Stimulated activated CD8-positive, alpha-beta memory T cell treated with anti-CD3 and anti-CD28 coated beads, Interleukin-7, amount 100 ng/mL, for 4 hours (primary cell): ENCODE data around the gene LYRM7.
A peak's percentile ranks its signal among the peaks of the same experiment; 100 is the strongest.
"Not testable (repeated sequence)": the region's sequence is repeated elsewhere in the genome, so short reads cannot be mapped to it uniquely, and the experiment has no call there.

Source experiments
- DNase-seq, 2 donors: peaks; one replicate each; pipeline ENCODE4 v3.0.0-alpha.2; 2020; ENCODE audit warnings: low read depth in 2 of 2

Gene LYRM7

DNA sequence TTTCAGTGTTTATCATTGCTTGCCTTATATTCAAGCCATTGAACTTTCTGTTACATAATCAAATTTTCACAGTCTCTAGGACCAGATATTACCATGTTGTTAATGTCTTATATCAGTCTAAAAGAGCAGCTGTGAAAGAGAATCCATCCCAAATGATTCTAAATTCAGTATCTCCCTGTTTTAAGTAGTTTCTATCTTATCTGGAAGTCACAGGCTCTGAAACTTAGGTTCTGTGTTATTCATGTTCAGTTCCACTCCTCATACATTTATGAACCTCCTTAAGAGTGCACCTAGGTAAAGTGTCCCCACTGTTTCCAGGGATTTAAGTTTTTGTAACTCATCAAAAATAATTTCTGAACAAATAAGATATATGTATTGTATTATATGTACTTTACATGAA is 9.7 kb downstream of the LYRM7 start:
- DNase-seq, result no peak

DNA sequence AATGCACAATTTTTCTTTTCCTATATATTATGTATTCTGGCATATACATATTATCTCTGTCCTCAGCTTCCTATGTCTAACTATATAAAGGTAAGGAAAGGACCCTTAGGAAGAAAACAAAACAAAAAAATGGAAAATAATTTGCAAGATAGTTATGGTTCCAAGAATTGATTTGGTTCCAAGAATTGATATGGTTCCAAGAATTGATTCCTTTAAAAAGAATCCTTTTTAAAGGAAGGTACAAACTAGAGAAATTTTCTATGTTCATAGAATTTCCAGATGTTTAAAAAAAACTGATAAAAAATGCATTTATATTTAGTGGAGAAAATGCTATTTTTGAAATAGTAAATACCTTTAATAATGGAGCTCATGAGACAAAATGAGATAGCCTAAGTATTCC is 12.1 kb downstream of the LYRM7 start:
- no peak for DNase-seq

GRCh38 chr5:131185523-131186104 is 14.9 kb downstream of the LYRM7 start:
- no peak for DNase-seq

GRCh38 chr5:131186561-131187256 is 16.0 kb downstream of the LYRM7 start:
- DNase-seq, result no peak

DNA sequence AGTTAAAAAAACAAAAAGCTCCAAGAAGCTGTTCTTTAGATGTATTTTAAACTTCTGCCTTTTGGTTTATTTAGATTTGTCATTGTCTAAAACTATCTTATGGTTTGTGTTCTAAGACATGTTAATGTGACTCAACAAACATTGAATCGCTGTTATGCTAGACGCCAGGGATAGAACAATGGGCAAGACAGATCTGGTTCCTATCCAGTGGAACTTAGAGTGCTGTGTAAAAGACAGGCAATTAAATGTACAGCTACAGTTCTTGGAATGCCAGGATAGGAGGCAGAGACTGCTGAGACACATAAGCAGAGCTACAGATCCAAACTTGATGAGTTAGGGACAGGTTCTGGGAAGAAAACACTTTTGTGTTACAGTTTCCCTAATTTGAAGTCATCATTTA is 22.4 kb downstream of the LYRM7 start:
- no peak for DNase-seq

DNA sequence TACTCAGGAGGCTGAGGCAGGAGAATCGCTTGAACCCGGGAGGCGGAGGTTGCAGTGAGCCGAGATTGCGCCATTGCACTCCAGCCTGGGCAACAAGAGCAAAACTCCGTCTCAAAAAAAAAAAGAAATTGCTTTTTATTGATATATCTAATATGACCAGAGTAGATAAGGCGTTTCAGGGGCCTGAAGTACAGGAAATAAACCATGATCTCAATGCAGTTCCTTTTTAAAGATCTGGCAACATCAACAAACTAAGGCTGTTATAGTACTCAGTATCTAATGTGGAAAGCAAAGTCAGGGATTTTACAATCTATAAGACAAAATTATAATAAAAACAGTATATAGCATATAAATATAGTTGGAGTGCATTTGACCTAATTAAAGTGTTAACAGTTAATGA is 23.2 kb downstream of the LYRM7 start:
- not testable (repeated sequence) for DNase-seq

DNA sequence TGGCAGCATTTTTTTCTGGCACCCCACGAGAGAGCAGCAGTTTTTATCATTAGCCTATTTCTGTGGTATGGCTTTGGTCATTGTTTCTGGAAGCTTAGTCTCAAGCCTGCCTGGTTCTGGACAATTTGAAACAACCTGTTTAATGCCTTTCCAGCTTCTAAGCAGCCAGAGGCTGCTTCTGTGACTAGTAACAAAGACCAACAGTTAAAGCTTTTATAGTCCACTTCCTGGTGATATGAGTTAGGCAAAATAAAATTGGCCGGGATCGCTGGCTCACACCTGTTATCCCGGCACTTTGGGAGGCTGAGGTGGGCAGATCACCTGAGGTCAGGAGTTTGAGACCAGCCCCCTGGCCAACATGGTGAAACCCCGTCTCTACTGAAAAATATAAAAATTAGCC is 24.0 kb downstream of the LYRM7 start:
- DNase-seq, result no peak

DNA sequence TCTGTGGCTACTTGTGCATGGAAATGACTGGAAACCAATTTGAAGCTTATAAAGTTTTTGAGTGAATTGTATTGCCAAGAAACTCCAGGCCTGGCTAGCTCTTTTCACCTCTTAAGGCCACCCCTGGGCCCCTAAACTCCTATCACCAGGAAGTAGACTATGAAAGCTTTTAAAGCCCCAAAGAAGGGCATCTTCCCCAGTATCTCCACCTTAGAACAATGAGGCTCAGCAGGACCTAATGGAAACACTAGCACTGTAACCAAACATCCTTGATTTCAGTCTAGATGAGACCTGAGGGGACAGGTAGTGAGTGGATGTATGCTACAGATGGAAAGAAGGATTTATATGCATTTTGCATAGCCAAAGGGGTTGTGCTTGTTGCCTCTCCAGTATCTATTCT is 25.0 kb downstream of the LYRM7 start:
- DNase-seq, result no peak

GRCh38 chr5:131196331-131196730 is 25.6 kb downstream of the LYRM7 start:
- no peak for DNase-seq

DNA sequence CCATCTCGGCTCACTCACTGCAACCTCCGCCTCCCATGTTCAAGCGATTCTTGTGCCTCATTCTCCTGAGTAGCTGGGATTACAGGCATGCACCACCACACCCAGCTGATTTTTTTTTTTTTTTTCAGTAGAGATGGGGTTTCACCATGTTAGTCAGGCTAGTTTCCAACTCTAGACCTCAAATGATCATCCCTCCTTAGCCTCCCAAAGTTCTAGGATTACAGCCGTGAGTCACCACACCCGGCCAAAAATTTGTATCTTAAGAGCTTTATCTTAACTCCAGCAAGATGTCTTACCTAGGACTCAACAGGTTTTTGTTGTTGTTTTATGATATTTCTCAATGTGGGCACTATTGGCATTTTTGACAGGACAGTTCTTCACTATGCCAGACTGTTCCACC is 27.9 kb downstream of the LYRM7 start:
- DNase-seq, result no peak

DNA sequence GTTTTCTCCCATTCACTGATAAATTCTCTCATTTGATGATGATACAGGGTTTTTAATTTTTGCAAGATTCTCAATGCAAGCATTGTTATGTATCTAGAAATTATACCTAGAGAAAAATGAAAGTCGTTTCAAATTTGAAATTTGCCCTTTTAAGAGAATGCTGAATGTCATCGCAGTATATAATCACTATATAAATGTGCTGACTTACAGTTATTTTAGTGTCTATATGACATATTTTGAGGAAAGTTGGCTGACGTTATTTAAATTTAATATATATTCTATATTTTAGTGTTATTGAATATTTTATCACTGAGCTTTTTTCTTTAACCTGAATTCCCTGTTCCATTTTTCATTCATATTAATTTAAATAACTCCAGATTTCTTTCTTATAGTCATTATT is 29.8 kb downstream of the LYRM7 start:
- no peak for DNase-seq

DNA sequence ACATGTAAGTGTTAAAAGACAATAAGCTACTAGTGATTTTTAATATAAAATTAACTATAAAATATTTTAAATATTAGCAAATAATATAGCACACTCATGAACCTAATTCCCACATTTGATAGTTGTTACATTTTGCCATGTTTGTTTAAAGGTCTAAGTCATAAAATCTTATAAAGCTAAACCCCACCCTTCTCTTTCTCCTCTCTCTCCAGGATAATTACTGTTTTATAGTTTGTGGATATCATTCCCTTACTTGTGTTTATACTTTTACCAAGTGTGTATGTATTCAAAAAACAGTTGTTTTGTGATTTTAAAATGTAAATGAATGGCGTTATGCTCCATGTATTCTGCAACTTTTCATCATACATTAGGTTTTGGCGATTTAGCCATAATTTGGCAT is 34.2 kb downstream of the LYRM7 start:
- DNase-seq, result no peak

DNA sequence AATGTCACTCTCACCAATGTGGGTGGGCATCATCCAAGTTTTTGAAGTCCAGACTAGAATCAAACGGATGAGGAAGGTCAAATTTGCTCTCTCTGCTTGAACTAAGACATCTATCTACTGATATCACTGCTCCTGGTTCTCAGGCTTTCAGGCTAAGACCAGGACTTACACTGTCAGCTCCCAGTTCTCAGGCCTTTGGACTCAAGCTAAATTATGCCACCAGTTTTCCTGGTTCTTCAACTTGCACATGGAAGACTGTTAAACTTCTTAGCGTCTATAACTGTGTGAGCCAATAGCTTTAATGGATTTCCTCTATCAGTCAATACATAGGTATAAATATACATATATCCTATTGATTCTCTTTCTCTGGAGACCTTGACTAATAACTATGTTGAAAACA is 35.3 kb downstream of the LYRM7 start:
- DNase-seq, result no peak

- DNase-seq, result no peak
Observed at GRCh38 chr5:131206772-131207171, 36.0 kb downstream of the LYRM7 start.

GRCh38 chr5:131209175-131209505 is 38.4 kb downstream of the LYRM7 start:
- DNase-seq, result no peak

DNA sequence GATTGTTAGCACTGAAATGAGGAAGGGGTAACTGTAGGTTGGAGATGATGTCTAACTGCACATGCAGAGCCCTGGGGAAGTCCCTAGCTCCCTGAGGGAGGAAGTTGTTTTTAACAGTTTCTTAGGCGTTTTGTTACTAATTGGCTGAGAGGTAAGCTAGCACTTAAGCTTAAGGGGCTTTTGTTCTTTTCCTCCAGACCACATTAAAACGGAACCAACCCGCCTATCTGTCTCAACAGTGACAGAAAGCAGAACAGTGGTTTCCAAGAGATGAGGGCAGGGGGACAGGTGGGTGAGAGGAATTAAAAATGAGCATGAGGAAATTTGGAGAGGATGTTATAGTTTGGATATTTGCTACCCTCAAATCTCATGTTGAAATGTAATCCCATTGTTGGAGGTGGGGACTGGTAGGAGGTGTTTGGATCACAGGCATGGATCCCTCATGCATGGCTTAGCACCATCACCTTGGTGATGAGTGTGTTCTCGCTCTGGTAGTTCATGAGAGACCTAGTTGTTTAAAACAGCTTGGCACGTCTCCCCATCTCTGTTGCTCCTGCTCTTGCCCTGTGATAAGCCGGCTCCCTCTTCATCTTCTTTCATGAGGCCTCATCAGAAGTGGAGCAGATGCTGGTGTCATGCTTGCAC is 38.9 kb downstream of the LYRM7 start:
- DNase-seq, result peak; percentile 25 to 33

- no peak for DNase-seq
Observed at GRCh38 chr5:131210151-131210510, 39.4 kb downstream of the LYRM7 start.

GRCh38 chr5:131211669-131212068 is 40.9 kb downstream of the LYRM7 start:
- no peak for DNase-seq

GRCh38 chr5:131212471-131213021 is 41.8 kb downstream of the LYRM7 start:
- no peak for DNase-seq

GRCh38 chr5:131214609-131215227 is 44.0 kb downstream of the LYRM7 start:
- no peak for DNase-seq

GRCh38 chr5:131217791-131218190 is 47.0 kb downstream of the LYRM7 start:
- no peak for DNase-seq

- no peak for DNase-seq
Observed at GRCh38 chr5:131218392-131218791, 47.6 kb downstream of the LYRM7 start.

DNA sequence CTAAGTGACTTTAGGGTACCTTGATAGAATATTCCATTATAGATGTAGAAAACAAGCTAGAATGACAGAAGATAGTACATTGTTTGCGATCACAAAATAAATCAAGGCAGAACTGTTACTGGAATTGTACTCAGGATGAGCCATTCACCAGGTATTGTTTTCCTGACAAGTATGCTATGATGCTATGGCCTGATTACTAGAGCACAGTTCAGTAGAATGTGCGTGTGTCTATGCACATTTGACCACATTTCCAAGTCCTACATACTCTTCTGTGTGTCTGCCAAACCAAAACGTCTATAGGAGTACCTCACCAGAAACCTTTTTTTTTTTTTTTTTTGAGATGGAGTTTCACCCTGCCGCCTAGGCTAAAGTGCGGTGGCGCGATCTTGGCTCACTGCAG is 49.8 kb downstream of the LYRM7 start:
- DNase-seq, result no peak
